GM12878 (cell line): ENCODE data around the gene C22orf31. TPM values are rescaled to one million over a fixed set of nuclear protein-coding genes. Genes with fewer than 3 reads are reported as not detected.

ENCODE experiments used
- ATAC-seq: fragments of 200-7000 bp; cut with Tn5 transposase; 3 replicates; pipeline ENCODE4 v1.9.1; 2020; ENCODE audit warnings: mild to moderate bottlenecking, moderate library complexity
- BruUV-seq: library from RNA; stranded (reverse); fragments of 400-500 nt; replicated peaks from 2 replicates; lab custom pipeline; 2021; lab: Mats Ljungman, UMichigan
- CTCF ChIA-PET: fragments of 300-600 bp; sonication (Branson Sonifier 250); formaldehyde crosslinking; extraction: SDS; loops from one replicate; lab custom pipeline; 2021; ENCODE audit warnings: inconsistent platforms; lab: Yijun Ruan, JAX
- POLR2A ChIA-PET: fragments of 350-600 bp; formaldehyde crosslinking; extraction: SDS; loops from one replicate; lab custom pipeline; 2021; ENCODE audit warnings: inconsistent platforms; lab: Charles Lee
- RAD21 ChIA-PET: fragments of 300-600 bp; sonication (Branson Sonifier 250); formaldehyde crosslinking; loops from one replicate; lab custom pipeline; 2023; ENCODE audit warnings: antibody characterized with exemption; ENCODE audit not compliant: unreplicated experiment; lab: Charles Lee
- SMC1A ChIA-PET: fragments of 300-600 bp; sonication (Branson Sonifier 250); formaldehyde crosslinking; loops from one replicate; lab custom pipeline; 2023; ENCODE audit not compliant: unreplicated experiment, uncharacterized antibody; lab: Charles Lee
- DNase-seq: peaks from one replicate; pipeline ENCODE4 v3.0.0-alpha.2; 2011; ENCODE audit warnings: low read depth, low spot score
- FAIRE-seq: peaks from 3 replicates; lab custom pipeline; 2011; peaks lifted over from hg19 to GRCh38; lab: Jason Lieb, UNC
- H2AFZ ChIP-seq: 2 replicates; pipeline ENCODE4 v1.6.0; 2011; ENCODE audit warnings: low read depth, low read length, control low read depth; ENCODE audit not compliant: control insufficient read depth
- H3K27ac ChIP-seq: 2 replicates; pipeline ENCODE4 v1.5.1; 2011; ENCODE audit warnings: control low read depth; ENCODE audit not compliant: control insufficient read depth, insufficient read depth
- H3K27me3 ChIP-seq, 2 experiments: replicated peaks in 1 of 2; 2 replicates each; pipeline versions ENCODE4 v1.6.0 to v1.6.1; 2011; ENCODE audit warnings: low read length in 1 of 2; ENCODE audit not compliant: control insufficient read depth in 2 of 2, insufficient read depth in 2 of 2
- H3K36me3 ChIP-seq, 2 experiments: 2 replicates each; pipeline ENCODE4 v1.5.1; 2011; ENCODE audit warnings: low read length in 1 of 2; ENCODE audit not compliant: control insufficient read depth in 2 of 2, insufficient read depth in 2 of 2
- H3K4me1 ChIP-seq: 2 replicates; pipeline ENCODE4 v1.6.1; 2011; ENCODE audit warnings: mild to moderate bottlenecking, low read length, moderate library complexity, mixed read lengths; ENCODE audit not compliant: control insufficient read depth, insufficient read depth
- H3K4me2 ChIP-seq: 2 replicates; pipeline ENCODE4 v1.6.0; 2011; ENCODE audit warnings: control low read depth; ENCODE audit not compliant: control insufficient read depth, insufficient read depth
- H3K4me3 ChIP-seq: fragments of 200-600 bp; sonication (generic); 2 replicates; pipeline ENCODE4 v1.5.1; 2016
- H3K79me2 ChIP-seq: 2 replicates; pipeline ENCODE4 v1.6.0; 2011; ENCODE audit warnings: low read length; ENCODE audit not compliant: control insufficient read depth, insufficient read depth
- H3K9ac ChIP-seq: 2 replicates; pipeline ENCODE4 v1.8.0; 2011; ENCODE audit warnings: low read length, control low read depth, mixed read lengths; ENCODE audit not compliant: control insufficient read depth, insufficient read depth
- H3K9me3 ChIP-seq: replicated peaks from 3 replicates; pipeline ENCODE4 v1.5.1; 2011; ENCODE audit warnings: mild to moderate bottlenecking, low read length; ENCODE audit not compliant: control insufficient read depth, insufficient read depth
- H4K20me1 ChIP-seq: 2 replicates; pipeline ENCODE4 v1.6.0; 2011; ENCODE audit not compliant: control insufficient read depth, insufficient read depth
- IKZF1 ChIP-seq: fragments of 450-650 bp; conservative IDR thresholded peaks from 2 replicates; pipeline ENCODE4 v1.6.1; 2017; ENCODE audit warnings: antibody characterized with exemption, mild to moderate bottlenecking
- TBL1XR1 ChIP-seq: IDR thresholded peaks from 2 replicates; pipeline ENCODE4 v1.6.1; 2012; ENCODE audit warnings: low read depth, low read length, improper control_type of control experiment
- WGBS: methylation state at CpG from one replicate; pipeline ENCODE4 v1.1.6; 2016; ENCODE audit warnings: low lambda C conversion rate; ENCODE audit not compliant: insufficient replicate concordance, insufficient coverage; ENCODE audit errors: missing lambda C conversion rate; 5-methylcytosine and 5-hydroxymethylcytosine counted together
- in situ Hi-C: fragments of 300-500 bp; cut with MboI; formaldehyde crosslinking; loops from 9 replicates; pipeline ENCODE4 v1.14.3; 2018; ENCODE audit warnings: mixed read lengths
- intact Hi-C: fragments of 100-400 bp; cut with micrococcal nuclease; formaldehyde crosslinking; loops from one replicate; pipeline ENCODE4 v1.14.2; 2022; ENCODE audit not compliant: unreplicated experiment
- polyA plus RNA-seq, 11 experiments: library from polyadenylated mRNA; depleted of rRNA in 4 of 11; unstranded in 6 of 11; stranded (reverse) in 5 of 11; fragments of >200 nt; fragmentation: Nextera tagmentation in 4 of 11; fragmentation: Illumina TruSeq in 1 of 11; extraction: Ambion mirVana in 4 of 11; extraction: Trizol in 1 of 11; gene quantifications; 1 replicate in 1 of 11; 2 replicates in 10 of 11; pipeline versions ENCODE4 v1.2.1 to v1.2.3, GENCODE V29; 2011 to 2016; ENCODE audit warnings: inconsistent platforms in 2 of 11, missing spikeins in 2 of 11, low read depth in 1 of 11
- total RNA-seq, 4 experiments: library from RNA; depleted of rRNA in 3 of 4; stranded (reverse); fragments of >200 nt in 3 of 4; fragmentation: Illumina TruSeq in 1 of 4; extraction: Trizol in 1 of 4; gene quantifications; 2 replicates each; pipeline versions ENCODE4 v1.2.1 to v1.2.3, GENCODE V29; 2013 to 2021

C22orf31 gene
- total and polyA plus RNA-seq, 10 of the 15 experiments (the other 5 are each of a cell fraction or from before 2014, with no cell fraction given), result not detected

DNA sequence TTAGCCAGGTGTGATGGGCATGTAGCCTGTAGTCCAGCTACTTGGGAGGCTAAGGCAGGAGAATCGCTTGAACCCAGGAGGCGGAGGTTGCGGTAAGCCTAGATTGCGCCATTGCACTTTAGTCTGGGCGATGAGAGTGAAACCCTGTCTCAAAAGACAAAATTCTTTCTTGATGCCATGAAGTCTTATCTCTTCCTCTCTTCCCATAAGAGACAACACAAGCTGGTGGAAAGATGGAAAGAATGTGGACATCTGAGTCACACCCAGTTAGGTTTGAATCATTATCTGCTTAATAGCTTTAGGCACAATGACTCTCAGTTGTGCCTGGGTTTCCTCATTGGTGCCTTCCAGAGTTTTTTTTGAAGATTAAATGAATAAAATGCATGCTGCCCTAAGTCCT lies 46.5 kb upstream of the C22orf31 start:
- RAD21 ChIA-PET, result interaction anchor here (0.8 kb wide), 1 partner anchor 46 kb away, joined by 3 read pairs; no protein-coding TSS in a partner anchor
- Histone ChIP-seq H3K79me2 (no peaks in the 10 kb centered on the region), H3K9ac (no peak overlapping the region), H3K4me2 (no peak overlapping the region), H4K20me1 (no peaks in the 10 kb centered on the region; the same call in 1 of the 2 replicates), H3K36me3 (no peaks in the 10 kb centered on the region), H3K9me3 (no peaks in the 10 kb centered on the region), H2AFZ (no peak overlapping the region), H3K4me1 (no peaks in the 10 kb centered on the region), H3K27me3 (no peaks in the 10 kb centered on the region; a peak in 1 of 4 replicates), H3K4me3 (no peak overlapping the region), H3K27ac (no peak overlapping the region)
- intact Hi-C loops, result no loop called here
- no TSS peak for BruUV-seq
- POLR2A ChIA-PET, result no interaction called here
- TF ChIP-seq IKZF1, result no peak
- ATAC-seq (no peak), FAIRE-seq (no peak), DNase-seq (no peak)
- in situ Hi-C loops, result no loop called here
- SMC1A ChIA-PET, result no interaction called here
- CTCF ChIA-PET, result no interaction called here
- 81% methylated on average over 5 of the region's 5 CpGs for WGBS

DNA sequence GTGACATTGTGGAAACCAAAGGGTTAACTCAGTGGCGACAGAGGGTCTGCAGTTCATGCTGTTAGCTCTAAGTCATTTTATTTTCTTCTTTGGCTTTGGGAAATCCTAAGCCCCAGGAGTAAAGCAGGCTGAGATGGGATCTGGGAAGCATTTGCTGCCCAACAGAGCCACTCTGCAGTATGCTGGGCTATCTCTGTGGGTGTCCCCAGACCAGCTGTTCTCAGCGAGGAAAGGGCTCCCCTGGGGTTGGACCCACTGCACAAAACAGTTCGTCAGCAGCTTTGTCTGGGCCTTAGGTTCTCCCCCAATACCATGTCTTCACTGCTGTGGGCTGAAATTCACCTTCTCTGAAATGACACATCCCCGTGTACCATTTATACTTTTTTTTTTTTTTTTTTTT lies 45.2 kb upstream of the C22orf31 start:
- ChIA-PET SMC1A (interaction anchor here (0.7 to 2.3 kb wide), 3 partner anchors 11 to 278 kb away, joined by 3 to 5 read pairs (median 3); no protein-coding TSS in a partner anchor), POLR2A (interaction anchor here (0.6 kb wide), 1 partner anchor 193 kb away, joined by 3 read pairs; no protein-coding TSS in a partner anchor), RAD21 (interaction anchor here (0.7 to 1.6 kb wide), 2 partner anchors 37 to 139 kb away, joined by 3 read pairs; no protein-coding TSS in a partner anchor), CTCF (interaction anchor here (0.8 to 1.2 kb wide), 3 partner anchors 9 to 47 kb away, joined by 3 read pairs; no protein-coding TSS in a partner anchor)
- Histone ChIP-seq H3K4me1 (no peaks in the 10 kb centered on the region), H3K9me3 (no peaks in the 10 kb centered on the region), H3K27ac (no peak overlapping the region), H3K9ac (no peak overlapping the region), H2AFZ (no peak overlapping the region), H4K20me1 (no peaks in the 10 kb centered on the region; the same call in 1 of the 2 replicates), H3K4me3 (no peak overlapping the region), H3K27me3 (no peaks in the 10 kb centered on the region; a peak in 1 of 4 replicates), H3K79me2 (no peaks in the 10 kb centered on the region), H3K4me2 (no peak overlapping the region), H3K36me3 (no peaks in the 10 kb centered on the region)
- no peak for DNase-seq
- in situ Hi-C loops (no loop called here), intact Hi-C loops (no loop called here)
- WGBS, result 30% methylated on average over 4 of the region's 4 CpGs
- no peak for FAIRE-seq
- TF ChIP-seq TBL1XR1, result no peak
- peak; percentile 38; the same call in 1 of the 3 replicates for ATAC-seq
- no TSS peak for BruUV-seq
